ENCODE results near the gene SLC25A15.
A peak's percentile ranks its signal among the peaks of the same experiment; 100 is the strongest.

DNA sequence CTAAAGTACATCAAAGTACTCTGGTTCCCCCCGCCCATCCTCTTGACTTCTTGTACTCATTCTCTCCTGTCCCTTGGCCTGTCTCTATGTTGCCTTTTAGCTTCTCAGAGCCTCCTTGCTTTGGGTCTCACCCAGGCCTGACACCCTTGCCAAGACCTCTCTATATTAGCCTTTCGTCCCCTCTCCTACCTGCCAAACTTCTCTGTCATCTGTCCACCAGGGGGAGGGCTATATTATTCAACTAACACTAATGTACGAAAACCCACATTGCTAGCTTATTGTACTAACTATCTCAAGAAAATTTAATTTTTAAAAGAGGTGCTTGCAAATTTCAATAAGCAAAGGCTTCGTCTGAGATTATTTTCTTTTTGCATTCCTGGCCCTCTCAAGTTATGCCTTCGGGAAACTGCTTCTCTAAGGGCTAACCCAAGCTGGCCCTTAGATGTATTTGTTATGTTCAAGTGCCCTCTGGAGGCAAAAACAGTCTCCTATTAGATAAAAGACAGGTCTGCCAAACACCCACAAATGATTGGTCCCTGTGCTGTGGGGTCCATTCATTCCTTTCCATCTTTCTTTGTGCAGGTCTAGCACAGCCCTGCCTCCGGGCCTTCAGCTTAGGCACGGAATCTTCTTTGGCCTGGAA lies 12.1 kb upstream of the SLC25A15 start:
- TF ChIP-seq, protein P1, sequence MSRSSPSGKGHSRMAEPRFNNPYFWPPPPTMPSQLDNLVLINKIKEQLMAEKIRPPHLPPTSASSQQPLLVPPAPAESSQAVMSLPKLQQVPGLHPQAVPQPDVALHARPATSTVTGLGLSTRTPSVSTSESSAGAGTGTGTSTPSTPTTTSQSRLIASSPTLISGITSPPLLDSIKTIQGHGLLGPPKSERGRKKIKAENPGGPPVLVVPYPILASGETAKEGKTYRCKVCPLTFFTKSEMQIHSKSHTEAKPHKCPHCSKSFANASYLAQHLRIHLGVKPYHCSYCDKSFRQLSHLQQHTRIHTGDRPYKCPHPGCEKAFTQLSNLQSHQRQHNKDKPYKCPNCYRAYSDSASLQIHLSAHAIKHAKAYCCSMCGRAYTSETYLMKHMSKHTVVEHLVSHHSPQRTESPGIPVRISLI (tag by site-specific recombination; IDR thresholded peaks at IDR 0.05): no peak
- TF ChIP-seq, protein P2, sequence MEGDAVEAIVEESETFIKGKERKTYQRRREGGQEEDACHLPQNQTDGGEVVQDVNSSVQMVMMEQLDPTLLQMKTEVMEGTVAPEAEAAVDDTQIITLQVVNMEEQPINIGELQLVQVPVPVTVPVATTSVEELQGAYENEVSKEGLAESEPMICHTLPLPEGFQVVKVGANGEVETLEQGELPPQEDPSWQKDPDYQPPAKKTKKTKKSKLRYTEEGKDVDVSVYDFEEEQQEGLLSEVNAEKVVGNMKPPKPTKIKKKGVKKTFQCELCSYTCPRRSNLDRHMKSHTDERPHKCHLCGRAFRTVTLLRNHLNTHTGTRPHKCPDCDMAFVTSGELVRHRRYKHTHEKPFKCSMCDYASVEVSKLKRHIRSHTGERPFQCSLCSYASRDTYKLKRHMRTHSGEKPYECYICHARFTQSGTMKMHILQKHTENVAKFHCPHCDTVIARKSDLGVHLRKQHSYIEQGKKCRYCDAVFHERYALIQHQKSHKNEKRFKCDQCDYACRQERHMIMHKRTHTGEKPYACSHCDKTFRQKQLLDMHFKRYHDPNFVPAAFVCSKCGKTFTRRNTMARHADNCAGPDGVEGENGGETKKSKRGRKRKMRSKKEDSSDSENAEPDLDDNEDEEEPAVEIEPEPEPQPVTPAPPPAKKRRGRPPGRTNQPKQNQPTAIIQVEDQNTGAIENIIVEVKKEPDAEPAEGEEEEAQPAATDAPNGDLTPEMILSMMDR (tag by site-specific recombination; IDR thresholded peaks at IDR 0.05): peak; percentile 49; the same call in 1 of the 2 replicates
- no peak for TF ChIP-seq MYNN (tag by site-specific recombination; IDR thresholded peaks at IDR 0.05; ENCODE audit: borderline replicate concordance)
- TF ChIP-seq, protein P3, sequence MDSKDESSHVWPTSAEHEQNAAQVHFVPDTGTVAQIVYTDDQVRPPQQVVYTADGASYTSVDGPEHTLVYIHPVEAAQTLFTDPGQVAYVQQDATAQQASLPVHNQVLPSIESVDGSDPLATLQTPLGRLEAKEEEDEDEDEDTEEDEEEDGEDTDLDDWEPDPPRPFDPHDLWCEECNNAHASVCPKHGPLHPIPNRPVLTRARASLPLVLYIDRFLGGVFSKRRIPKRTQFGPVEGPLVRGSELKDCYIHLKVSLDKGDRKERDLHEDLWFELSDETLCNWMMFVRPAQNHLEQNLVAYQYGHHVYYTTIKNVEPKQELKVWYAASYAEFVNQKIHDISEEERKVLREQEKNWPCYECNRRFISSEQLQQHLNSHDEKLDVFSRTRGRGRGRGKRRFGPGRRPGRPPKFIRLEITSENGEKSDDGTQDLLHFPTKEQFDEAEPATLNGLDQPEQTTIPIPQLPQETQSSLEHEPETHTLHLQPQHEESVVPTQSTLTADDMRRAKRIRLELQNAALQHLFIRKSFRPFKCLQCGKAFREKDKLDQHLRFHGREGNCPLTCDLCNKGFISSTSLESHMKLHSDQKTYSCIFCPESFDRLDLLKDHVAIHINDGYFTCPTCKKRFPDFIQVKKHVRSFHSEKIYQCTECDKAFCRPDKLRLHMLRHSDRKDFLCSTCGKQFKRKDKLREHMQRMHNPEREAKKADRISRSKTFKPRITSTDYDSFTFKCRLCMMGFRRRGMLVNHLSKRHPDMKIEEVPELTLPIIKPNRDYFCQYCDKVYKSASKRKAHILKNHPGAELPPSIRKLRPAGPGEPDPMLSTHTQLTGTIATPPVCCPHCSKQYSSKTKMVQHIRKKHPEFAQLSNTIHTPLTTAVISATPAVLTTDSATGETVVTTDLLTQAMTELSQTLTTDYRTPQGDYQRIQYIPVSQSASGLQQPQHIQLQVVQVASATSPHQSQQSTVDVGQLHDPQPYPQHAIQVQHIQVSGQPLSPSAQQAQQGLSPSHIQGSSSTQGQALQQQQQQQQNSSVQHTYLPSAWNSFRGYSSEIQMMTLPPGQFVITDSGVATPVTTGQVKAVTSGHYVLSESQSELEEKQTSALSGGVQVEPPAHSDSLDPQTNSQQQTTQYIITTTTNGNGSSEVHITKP (tag by site-specific recombination; IDR thresholded peaks at IDR 0.05): no peak
- no peak for TF ChIP-seq BCL11B (tag by site-specific recombination; IDR thresholded peaks at IDR 0.05; ENCODE audit: low read depth)
- TF ChIP-seq, protein P4, sequence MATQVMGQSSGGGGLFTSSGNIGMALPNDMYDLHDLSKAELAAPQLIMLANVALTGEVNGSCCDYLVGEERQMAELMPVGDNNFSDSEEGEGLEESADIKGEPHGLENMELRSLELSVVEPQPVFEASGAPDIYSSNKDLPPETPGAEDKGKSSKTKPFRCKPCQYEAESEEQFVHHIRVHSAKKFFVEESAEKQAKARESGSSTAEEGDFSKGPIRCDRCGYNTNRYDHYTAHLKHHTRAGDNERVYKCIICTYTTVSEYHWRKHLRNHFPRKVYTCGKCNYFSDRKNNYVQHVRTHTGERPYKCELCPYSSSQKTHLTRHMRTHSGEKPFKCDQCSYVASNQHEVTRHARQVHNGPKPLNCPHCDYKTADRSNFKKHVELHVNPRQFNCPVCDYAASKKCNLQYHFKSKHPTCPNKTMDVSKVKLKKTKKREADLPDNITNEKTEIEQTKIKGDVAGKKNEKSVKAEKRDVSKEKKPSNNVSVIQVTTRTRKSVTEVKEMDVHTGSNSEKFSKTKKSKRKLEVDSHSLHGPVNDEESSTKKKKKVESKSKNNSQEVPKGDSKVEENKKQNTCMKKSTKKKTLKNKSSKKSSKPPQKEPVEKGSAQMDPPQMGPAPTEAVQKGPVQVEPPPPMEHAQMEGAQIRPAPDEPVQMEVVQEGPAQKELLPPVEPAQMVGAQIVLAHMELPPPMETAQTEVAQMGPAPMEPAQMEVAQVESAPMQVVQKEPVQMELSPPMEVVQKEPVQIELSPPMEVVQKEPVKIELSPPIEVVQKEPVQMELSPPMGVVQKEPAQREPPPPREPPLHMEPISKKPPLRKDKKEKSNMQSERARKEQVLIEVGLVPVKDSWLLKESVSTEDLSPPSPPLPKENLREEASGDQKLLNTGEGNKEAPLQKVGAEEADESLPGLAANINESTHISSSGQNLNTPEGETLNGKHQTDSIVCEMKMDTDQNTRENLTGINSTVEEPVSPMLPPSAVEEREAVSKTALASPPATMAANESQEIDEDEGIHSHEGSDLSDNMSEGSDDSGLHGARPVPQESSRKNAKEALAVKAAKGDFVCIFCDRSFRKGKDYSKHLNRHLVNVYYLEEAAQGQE (tag by site-specific recombination; IDR thresholded peaks at IDR 0.05): no peak
- TF ChIP-seq ZNF146 (tag by site-specific recombination; IDR thresholded peaks at IDR 0.05): no peak
- peak; percentile 68 for TF ChIP-seq ZNF654 (tag by site-specific recombination; IDR thresholded peaks at IDR 0.05; ENCODE audit: low read depth)
- TF ChIP-seq TCF7L2 (IDR thresholded peaks at IDR 0.05; ENCODE audit: borderline replicate concordance, low read depth, low read length): no peak
